Measurements from ENCODE around the gene DBF4B. TPM values are rescaled to one million over a fixed set of nuclear protein-coding genes. Genes with fewer than 3 reads are reported as not detected.

DBF4B gene
- total and polyA plus RNA-seq, 2 of the 13 experiments (the other 11 are each of a cell fraction or from before 2014, with no cell fraction given): 11.7 to 13.2 TPM

GRCh38 chr17:44774271-44775135 is 66.0 kb downstream of the DBF4B start (continued):
- no peak for TF ChIP-seq POGZ (CRISPR knock-in tag; IDR thresholded peaks at IDR 0.05)
- TF ChIP-seq, protein P1, sequence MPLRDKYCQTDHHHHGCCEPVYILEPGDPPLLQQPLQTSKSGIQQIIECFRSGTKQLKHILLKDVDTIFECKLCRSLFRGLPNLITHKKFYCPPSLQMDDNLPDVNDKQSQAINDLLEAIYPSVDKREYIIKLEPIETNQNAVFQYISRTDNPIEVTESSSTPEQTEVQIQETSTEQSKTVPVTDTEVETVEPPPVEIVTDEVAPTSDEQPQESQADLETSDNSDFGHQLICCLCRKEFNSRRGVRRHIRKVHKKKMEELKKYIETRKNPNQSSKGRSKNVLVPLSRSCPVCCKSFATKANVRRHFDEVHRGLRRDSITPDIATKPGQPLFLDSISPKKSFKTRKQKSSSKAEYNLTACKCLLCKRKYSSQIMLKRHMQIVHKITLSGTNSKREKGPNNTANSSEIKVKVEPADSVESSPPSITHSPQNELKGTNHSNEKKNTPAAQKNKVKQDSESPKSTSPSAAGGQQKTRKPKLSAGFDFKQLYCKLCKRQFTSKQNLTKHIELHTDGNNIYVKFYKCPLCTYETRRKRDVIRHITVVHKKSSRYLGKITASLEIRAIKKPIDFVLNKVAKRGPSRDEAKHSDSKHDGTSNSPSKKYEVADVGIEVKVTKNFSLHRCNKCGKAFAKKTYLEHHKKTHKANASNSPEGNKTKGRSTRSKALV (CRISPR knock-in tag; IDR thresholded peaks at IDR 0.05): no peak
- TF ChIP-seq, protein P2, sequence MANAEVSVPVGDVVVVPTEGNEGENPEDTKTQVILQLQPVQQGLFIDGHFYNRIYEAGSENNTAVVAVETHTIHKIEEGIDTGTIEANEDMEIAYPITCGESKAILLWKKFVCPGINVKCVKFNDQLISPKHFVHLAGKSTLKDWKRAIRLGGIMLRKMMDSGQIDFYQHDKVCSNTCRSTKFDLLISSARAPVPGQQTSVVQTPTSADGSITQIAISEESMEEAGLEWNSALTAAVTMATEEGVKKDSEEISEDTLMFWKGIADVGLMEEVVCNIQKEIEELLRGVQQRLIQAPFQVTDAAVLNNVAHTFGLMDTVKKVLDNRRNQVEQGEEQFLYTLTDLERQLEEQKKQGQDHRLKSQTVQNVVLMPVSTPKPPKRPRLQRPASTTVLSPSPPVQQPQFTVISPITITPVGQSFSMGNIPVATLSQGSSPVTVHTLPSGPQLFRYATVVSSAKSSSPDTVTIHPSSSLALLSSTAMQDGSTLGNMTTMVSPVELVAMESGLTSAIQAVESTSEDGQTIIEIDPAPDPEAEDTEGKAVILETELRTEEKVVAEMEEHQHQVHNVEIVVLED (CRISPR knock-in tag; IDR thresholded peaks at IDR 0.05; ENCODE audit: borderline replicate concordance): 0 out of 2 replicates have a peak, but pooled peaks have one; percentile 20
- TF ChIP-seq, protein P3, sequence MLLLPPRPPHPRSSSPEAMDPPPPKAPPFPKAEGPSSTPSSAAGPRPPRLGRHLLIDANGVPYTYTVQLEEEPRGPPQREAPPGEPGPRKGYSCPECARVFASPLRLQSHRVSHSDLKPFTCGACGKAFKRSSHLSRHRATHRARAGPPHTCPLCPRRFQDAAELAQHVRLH (CRISPR knock-in tag; IDR thresholded peaks at IDR 0.05; ENCODE audit: borderline replicate concordance, low read depth): peak; percentile 48; the same call in 1 of the 2 replicates
- TF ChIP-seq MTF2 (CRISPR knock-in tag; IDR thresholded peaks at IDR 0.05; ENCODE audit: borderline replicate concordance): no peak
- TF ChIP-seq, protein P4, sequence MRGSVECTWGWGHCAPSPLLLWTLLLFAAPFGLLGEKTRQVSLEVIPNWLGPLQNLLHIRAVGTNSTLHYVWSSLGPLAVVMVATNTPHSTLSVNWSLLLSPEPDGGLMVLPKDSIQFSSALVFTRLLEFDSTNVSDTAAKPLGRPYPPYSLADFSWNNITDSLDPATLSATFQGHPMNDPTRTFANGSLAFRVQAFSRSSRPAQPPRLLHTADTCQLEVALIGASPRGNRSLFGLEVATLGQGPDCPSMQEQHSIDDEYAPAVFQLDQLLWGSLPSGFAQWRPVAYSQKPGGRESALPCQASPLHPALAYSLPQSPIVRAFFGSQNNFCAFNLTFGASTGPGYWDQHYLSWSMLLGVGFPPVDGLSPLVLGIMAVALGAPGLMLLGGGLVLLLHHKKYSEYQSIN (CRISPR knock-in tag; IDR thresholded peaks at IDR 0.05; ENCODE audit: borderline replicate concordance): no peak
- no peak for TF ChIP-seq RBM22 (optimal IDR thresholded peaks at IDR 0.05; ENCODE audit: low read length)
- no peak; the same call in 1 of the 2 replicates for TF ChIP-seq PHF8 (CRISPR knock-in tag; IDR thresholded peaks at IDR 0.05)
- TF ChIP-seq TEAD2 (CRISPR knock-in tag; IDR thresholded peaks at IDR 0.05): no peak
- no peak for TF ChIP-seq HOXD1 (CRISPR knock-in tag; IDR thresholded peaks at IDR 0.05)
- TF ChIP-seq ZNF281 (CRISPR knock-in tag; IDR thresholded peaks at IDR 0.05; ENCODE audit: borderline replicate concordance): peak; percentile 31; the same call in 1 of the 2 replicates
- no peak for TF ChIP-seq PHB2 (IDR thresholded peaks at IDR 0.05; ENCODE audit: partially characterized antibody)
- TF ChIP-seq MEIS1 (CRISPR knock-in tag; IDR thresholded peaks at IDR 0.05; ENCODE audit: borderline replicate concordance): no peak
- TF ChIP-seq CBX2 (IDR thresholded peaks at IDR 0.05; ENCODE audit: low read depth, low read length): no peak
- TF ChIP-seq CBX2 (CRISPR knock-in tag; IDR thresholded peaks at IDR 0.05; ENCODE audit: low read depth): no peak
- no peak for TF ChIP-seq FOXP1 (IDR thresholded peaks at IDR 0.05)
- no peak for TF ChIP-seq FOXP1 (CRISPR knock-in tag; IDR thresholded peaks at IDR 0.05)
- no peak for TF ChIP-seq SMARCE1 (IDR thresholded peaks at IDR 0.05; ENCODE audit: borderline replicate concordance)
- 0 out of 2 replicates have a peak, but pooled peaks have one; percentile 24 for TF ChIP-seq ZNF768 (CRISPR knock-in tag; IDR thresholded peaks at IDR 0.05)
- no peak for TF ChIP-seq ETS1 (CRISPR knock-in tag; IDR thresholded peaks at IDR 0.05)
- TF ChIP-seq ZNF546 (CRISPR knock-in tag; conservative IDR thresholded peaks at IDR 0.05): no peak; the same call in 1 of the 2 replicates

Measured in HepG2 (cell line).